Renal pelvis (tissue), 4 donors: ENCODE results near the gene SLC6A8. TPM values are rescaled to one million over a fixed set of nuclear protein-coding genes. Genes with fewer than 3 reads are reported as not detected.

ENCODE experiments used
- DNase-seq: peaks from one replicate; pipeline ENCODE4 v3.0.0-alpha.2; 2013
- polyA plus RNA-seq, 3 donors: library from polyadenylated mRNA; unstranded; fragments of 120-200 nt; gene quantifications; one replicate each; pipeline ENCODE4 v1.2.1, GENCODE V29; 2013; ENCODE audit not compliant: insufficient read length in 3 of 3

SLC6A8 gene
- polyA plus RNA-seq, 3 donors, result 61.9 to 79.5 (median 63.5) TPM

DNA sequence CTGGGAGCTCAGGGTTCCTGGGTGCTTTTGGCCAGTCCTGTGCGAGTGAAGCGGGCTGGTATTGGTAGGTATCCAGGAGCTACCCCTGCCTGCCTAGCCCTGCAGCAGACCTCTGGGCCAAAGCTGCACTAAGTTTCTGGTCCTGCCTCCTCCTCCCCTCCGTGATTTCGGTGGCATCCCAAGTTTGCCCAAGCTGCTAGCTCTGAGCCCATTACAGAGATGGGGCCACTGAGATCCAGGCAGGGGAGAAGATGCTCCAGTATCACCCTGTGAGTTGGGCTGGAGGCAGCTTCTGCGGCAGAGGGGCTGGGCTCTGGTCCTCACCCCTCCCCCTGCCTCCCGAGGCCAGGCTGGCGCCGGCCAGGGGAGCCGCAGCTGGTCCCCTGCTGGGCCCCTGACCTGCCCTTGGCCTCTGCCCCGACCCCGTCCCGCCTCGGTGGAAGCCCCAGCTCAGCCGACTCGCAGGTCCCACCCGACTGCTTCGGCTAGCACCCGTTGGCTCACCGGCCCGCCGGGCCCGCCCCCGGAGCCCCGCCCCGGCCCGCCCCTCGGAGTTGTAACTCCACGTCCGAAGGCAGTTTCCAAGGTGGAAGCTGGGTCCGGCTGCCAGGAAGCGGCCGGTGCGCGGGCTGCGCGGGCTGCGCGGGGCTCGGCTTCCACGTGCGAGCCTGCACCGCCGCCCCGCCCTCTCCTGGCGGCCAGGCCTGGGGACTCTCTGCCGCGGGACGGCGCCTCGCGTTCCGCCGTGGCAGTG, 40.9 kb upstream of the SLC6A8 start, which contains the start of gene DUSP9:
Gene DUSP9, plus strand, starts transcription at position 584 of the 754 bp plus-strand sequence. CDS start 751 bp downstream, outside the sequence.
- peak; percentile 57 for DNase-seq

DNA sequence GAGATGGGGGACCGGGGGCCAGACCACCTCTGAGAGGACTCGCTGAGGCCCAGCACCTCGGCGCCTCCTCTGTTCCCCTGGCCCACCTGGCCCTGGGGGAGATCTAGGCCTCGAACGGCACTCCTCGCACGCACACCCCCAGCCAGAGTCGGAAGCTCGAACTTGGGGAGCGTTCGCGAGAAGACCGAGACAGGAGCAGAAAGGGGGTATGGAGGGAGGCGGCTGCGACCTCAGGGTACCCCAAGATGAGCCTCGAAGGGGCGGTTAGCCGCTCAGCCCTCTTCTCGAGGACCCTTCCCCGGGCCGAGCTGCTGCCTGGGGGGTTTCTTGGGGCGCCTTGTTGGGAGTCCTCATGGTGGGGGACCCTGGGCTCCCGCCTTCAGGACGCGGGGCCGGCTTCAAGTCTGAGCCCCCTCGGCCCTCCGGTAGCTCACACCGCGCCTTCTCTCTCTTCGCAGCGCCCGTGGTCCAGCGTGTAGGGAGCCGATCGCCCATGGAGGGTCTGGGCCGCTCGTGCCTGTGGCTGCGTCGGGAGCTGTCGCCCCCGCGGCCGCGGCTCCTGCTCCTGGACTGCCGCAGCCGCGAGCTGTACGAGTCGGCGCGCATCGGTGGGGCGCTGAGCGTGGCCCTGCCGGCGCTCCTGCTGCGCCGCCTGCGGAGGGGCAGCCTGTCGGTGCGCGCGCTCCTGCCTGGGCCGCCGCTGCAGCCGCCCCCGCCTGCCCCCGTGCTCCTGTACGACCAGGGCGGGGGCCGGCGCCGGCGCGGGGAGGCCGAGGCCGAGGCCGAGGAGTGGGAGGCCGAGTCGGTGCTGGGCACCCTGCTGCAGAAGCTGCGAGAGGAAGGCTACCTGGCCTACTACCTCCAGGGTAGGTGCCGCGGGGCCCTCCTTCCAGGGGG, 40.0 kb upstream of the SLC6A8 start:
- DNase-seq, result no peak

DNA sequence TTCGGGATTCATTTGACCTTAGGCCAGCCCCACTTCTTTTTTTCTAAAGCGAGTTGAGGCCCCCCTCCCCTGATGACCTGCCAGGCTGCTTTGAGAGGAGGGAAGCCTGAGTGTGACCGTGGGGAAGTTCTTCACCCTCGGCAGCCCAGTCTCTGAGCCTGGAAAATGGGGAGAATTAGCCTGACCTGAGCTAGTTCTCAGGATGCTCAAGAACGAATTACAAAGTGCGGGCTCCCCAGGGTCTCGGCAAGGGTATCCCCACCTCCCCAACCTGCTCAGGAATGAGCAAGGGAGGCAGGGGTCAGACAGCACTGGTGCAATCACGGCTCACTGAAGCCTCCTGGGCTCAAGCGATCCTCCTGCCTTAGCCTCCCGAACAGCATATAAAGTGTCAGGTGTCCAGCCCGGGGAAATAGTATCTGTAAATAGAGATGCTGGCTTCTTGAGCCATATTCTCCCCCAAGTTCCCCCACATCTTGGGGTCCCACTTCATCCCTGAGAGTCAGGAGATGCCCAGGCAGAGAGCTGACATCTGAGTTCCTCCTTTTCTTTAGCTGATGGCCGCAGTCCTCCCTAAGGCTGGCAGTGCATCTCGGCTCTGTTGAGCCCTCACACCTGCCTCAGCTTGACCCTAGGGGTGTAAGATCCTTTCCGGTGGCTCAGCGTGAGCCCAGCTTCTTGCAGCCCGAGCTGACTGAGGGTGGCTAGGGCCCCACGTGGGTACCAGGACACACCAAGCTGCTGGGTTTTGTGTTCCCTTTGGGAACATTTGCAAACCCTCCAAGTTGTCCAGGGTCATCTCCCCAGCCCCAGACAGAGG, 39.2 kb upstream of the SLC6A8 start:
- DNase-seq, result no peak

DNA sequence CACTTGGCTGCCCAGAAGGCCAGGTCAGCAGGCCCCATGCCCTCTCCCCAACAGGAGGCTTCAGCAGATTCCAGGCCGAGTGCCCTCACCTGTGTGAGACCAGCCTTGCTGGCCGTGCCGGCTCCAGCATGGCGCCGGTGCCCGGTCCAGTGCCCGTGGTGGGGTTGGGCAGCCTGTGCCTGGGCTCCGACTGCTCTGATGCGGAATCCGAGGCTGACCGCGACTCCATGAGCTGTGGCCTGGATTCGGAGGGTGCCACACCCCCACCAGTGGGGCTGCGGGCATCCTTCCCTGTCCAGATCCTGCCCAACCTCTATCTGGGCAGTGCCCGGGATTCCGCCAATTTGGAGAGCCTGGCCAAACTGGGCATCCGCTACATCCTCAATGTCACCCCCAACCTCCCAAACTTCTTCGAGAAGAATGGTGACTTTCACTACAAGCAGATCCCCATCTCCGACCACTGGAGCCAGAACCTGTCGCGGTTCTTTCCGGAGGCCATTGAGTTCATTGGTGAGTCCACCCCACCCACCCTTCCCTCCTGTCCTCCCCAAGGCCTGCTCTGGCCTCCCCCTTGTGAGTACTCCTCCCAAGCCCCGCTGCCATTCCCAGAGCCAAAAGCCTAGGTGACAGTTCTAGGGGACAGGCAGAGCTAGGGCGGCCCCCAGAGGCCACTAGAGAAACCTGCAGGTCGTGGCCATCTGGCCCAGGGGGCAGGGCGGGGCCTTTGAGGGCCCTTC, 38.4 kb upstream of the SLC6A8 start:
- DNase-seq, result no peak

DNA sequence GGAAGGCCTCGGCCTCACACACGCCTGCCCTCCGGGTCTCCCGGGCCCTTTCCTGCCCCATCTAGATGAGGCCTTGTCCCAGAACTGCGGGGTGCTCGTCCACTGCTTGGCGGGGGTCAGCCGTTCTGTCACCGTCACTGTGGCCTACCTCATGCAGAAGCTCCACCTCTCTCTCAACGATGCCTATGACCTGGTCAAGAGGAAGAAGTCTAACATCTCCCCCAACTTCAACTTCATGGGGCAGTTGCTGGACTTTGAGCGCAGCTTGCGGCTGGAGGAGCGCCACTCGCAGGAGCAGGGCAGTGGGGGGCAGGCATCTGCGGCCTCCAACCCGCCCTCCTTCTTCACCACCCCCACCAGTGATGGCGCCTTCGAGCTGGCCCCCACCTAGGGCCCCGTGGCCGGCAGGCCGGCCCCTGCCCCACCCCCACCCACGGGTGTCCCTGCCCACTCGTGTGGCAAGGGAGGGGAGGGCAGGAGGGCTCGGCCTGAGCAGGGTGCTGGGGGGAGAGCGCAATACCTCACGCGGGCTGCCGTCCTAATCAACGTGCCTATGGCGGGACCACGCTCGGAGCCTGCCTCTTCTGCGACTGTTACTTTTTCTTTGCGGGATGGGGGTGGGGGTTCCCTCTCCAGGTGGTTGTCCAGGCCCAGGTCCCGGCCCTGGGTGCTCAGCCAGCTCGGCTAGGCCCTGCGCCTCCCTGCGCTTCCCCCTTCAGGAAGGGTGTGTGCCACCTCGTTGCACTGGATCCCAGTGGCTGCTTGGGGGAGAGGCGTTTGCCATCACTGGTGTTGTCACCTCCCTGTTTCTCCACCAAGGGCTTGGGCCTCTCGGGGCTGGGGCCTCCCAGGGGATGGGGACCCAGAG, 37.6 kb upstream of the SLC6A8 start:
- no peak for DNase-seq

DNA sequence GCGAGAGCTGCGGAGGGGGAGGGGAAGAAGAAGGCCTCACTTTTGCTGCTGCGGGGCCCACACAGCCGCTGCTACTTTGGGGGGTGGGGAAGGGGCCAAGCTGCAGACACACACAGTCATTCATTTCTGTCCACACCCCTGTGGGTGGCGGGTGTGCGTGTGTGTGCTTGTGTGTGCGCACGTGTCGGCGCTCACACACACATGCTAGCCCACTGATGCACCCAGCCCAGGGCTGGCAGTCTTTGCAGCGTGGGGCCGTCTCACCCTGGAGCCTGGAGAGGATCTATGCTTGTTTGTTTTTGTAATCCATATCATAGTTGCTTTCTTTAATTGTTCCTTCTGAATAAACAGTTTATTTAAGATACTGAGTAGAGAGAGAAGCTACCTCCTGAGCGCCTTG, 36.8 kb upstream of the SLC6A8 start:
- DNase-seq, result no peak

DNA sequence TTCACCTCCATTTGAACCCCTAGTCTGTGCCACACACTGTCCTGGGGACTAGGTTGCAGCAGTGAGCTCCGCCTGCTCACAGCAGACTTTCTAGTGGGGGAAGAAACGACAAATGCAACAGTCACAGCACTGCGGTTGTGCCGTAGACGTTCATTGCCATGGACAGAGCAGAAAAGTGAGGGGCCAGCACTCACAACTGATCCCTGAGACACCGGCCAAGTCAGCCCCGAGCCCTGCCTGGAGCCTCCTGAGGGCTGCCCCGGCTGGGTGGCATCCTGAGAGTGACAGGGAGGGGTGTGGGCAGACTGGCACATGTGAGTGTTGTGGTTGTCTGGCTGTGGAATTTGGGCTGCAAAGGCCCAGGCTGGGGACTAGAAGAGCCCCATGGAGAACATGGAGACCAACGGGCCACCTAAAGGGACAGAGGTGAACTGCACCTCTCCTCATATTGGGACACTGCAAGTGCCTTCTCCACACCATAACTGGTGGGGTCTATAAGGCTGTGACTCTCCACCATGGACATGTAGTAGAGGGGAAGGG, 36.1 kb upstream of the SLC6A8 start:
- no peak for DNase-seq

DNA sequence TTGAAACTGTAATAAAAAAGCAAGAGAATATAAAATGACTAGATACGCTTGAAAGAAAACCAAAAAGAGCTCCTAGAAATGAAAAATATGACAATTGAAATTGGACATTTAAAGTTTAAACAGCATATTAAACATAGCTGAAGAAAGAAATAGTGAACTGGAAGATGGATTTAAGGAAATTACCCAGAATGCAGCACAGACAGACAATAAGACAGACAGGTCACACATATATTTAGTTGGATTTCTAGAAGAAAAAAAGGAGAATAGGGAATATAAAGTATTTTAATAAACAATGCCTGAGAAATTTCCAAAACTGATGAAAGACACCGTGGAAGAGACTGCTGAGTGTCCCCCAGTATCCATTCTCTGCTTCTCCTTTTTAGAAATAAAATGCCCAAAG, 34.2 kb upstream of the SLC6A8 start:
- DNase-seq, result no peak

DNA sequence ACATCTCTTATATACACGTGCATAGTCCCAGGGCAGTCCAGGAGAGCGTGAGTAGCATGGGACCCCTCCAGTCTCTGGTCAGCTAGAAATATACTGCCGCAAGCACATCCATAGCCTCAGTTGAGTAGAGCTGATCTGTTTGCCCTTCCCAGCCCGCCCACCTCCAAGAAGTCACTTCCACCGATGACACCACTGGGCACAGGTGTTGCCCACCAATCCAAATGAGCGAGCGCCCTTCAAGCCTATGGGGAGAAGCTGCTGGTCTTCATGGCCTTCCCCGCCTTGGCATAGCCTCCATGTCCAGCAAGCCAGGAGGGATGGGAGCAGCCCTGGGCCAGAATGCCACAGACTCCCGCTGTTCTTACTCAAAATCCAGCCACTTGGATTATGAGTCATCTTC, 30.6 kb upstream of the SLC6A8 start:
- no peak for DNase-seq

DNA sequence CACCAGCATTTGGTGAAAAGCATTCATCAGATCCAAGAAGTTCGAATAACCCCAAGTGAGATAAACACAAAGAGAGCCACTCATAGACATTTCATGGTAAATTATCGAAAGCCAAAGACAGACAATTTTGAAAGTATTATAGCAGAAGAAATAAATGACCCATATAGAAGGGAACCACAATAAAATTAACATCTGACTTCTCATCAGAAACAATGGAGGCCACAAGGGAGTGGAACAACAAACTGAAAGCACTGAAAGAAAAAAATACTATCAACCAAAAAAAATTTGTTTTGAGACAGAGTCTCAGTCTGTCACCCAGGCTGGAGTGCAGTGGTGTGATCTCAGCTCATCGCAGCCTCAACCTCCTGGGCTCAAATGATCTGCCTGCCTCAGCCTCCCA, 28.5 kb upstream of the SLC6A8 start:
- DNase-seq, result no peak

DNA sequence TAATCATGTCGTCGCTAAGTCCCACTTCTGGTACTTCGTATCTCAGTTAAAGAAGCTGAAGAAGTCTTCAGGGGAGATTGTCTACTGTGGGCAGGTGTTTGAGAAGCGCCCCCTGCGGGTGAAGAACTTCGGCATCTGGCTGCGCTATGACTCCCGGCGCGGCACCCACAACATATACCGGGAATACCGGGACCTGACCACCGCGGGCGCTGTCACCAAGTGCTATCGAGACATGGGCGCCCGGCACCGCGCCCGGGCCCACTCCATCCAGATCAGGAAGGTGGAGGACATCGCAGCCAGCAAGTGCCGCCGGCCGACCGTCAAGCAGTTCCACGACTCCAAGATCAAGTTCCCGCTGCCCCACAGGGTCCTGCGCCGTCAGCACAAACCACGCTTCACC, 25.5 kb upstream of the SLC6A8 start:
- DNase-seq, result no peak

DNA sequence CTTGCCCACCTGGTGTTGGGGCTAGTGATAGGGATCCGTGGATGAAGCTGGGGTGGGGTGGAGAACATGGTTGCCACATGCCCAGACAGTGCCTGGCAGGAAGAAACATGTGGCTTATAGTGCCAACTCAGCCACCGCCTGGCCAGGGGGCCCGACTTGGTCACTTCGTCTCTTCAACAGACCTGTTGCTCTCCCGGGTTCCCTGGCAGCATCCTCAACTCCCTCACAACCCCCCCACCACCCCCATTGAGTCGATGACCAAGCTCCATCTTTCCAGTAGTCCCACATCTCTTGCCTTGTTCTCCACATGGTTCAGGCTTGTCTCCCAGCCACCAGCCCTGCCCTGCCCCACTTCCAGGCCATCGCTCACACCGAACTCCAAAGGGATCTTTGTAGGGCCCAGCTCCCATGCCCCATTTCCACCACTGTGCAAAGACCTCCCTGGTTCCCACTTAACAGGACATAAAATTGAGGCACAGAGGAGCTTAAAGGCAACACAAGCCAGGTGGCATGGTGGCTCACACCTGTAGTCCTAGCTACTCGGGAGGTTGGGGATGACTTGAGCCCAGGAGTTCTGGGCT, 21.9 kb upstream of the SLC6A8 start:
- no peak for DNase-seq

DNA sequence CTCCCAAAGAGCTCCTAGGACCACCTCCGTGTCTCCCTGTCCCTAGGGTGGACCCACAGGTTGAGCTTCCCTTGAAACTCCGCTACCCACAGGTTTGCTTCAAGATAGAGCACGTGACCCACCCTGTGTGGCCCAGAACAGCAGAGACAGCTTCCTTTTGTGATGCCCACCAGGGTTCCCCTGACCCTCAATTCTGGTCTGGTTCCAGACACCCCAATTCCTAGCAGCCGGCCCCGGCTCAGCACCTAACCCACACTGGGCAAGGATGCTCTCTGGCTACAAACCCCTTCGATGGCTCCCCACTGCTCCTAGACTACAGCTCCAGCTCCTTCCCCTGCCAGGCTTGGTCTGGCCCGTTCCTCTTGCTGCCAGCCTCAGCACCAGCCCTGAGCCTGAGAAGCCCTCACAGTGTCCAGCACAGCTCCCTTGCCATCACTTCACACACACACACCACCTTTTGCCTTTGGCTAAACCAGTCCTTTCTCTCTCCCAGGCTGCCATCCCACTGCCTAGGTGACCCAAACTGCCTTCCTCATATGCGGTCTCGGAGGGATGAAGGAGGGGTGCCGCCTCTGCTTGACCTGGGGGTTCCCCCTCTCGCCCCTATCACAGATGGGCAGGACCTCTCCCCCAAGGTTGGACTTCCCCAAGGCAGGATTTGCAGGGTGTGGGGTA, 20.3 kb upstream of the SLC6A8 start:
- DNase-seq, result no peak

DNA sequence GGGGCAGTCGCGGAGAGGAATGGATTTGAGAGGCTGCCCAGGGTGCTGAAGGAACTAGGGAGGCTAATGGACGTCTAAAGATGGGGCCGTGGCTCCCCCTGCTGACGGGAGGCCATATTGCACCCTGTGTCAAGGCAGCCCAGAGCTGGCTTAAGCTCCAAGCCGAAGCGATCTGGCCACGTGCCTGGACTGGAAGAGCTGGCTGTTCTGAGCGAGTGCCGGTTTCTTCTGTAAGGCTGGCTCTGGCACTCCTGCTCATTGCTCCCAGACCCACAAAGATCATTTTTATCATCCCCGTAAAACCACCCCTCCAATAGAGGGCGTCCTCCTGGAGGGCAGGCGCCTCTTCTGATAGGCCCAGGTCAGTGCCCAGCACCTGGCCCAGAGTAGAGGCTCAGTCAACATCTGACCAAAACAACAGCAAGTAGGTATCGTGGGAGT, 19.8 kb upstream of the SLC6A8 start:
- peak; percentile 80 for DNase-seq

DNA sequence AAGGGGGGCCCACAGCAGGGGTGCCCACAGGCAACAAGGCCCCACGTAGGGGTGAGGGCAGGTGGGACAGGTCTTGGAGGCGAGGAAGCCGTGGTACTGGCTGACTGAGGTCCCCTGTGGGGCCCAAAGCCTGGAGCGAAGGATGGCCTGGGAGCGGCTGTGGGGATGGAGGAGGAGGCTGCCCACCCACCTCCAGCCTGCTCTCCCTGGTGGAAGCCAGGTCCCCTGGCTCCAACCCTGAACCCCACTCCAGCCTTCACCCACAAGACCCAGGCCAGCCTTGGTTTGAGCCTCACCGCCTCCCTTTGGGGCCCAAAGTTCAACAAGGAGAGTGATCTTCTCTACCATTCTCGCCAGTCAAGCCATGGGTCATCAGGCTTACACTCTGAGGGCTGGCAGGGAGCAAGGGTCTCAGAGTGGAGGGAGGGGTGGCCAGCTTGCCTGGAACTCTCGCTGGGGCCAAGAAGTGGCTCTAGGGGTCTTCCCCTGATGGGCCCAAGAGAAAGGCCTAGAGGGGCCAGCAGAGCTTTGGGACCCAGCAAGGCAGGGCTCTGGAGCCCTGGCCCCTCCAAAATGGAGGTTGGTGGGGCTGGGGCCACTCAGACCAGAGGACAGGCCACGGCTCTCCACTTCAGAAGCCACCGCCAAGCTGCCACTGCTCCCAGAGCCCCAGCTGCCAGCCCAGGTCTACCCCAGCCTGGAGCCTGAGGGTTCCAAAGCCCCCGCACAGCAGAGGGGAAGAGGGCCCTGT, 19.1 kb upstream of the SLC6A8 start:
- DNase-seq, result no peak

DNA sequence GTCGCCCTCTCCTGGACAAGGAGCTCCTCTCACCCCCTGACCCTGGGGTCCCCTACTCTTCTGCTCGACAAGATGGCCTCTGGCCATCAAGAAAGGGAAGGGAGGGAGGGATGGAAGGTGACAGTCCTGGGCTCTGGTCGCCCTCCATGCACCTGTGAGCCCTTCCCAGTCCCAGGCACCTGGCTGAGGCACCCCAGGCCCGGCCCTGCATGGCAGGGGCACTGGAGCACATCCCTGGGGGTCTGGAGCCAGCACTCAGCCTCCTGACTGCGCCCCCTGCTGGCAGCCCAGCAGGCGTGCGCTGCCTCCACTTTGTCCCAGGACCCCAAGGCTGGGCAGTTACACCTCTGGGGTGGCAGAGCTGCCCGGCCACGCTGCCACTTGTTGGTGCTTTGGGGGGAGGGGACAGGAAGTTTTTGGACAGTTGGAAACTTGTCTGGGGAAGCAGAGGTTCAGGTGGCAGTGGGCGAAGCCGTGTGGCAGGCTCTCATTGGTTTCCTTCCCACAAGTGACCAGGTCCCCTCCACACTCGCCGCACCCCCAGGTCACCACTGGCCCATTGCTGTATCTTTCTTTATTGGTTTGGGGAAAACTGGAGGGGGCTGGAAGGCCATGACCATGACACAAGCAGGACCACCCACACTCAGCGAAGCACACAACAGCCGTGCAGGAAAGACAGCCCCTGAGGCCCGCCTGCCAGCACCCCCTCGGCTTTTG, 18.4 kb upstream of the SLC6A8 start:
- no peak for DNase-seq

DNA sequence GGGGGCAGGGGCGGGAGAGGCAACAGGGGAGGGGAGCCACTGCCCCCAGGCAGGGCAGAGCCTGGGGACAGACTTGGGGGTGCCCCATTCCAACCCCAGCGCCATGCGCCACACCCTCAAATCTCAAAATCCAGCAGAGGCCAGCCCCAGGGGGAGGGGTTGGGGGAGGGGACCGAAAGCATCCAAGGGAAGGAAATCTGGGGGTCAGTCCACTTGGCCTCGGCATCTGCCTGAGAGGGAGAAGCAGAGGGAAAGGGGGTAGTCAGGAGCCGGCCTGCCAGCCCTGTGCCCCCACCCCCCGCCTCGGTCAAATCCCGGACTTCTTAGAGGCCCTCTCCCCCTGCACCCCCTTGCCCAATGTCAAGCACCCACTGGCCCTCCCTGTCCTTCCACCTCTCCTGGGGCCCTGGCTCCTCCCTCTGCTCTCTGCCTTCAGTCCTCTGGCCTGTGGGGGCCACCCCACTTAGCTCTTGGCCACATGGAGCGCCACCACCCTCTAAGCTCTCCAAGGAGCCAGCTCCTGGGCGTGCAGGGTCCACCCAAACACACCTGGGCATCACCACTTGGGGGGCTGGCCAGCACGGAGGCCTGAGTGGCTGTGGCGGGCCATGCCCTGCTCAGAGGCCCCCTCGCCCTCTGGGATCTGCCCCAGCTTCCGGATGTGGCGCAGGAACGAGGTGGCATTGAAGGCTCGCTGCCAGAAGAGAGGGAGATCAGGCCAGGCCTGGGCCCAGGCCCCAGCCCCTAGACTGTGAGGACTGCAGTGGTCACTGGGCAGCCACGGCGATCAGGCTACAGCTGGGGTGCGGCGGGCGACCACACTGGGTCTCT, 17.6 kb upstream of the SLC6A8 start:
- DNase-seq, result no peak
